Mesenchymal stem cell (in vitro differentiated cells and primary cell): ENCODE measurements around the gene HEMK1.

Experiments used
- DNase-seq: peaks from one replicate; pipeline ENCODE4 v3.0.0-alpha.2; 2013
- H2AFZ ChIP-seq: one replicate; pipeline ENCODE4 v1.6.1; 2013; ENCODE audit warnings: low read depth, mild to moderate bottlenecking, control low read depth, inconsistent platforms, low read length, moderate library complexity
- H2AK5ac ChIP-seq: 2 replicates; pipeline ENCODE4 v1.6.1; 2013; ENCODE audit warnings: low read length, moderate library complexity, mild to moderate bottlenecking, inconsistent platforms; ENCODE audit not compliant: severe bottlenecking
- H2BK120ac ChIP-seq: one replicate; pipeline ENCODE4 v1.6.1; 2013; ENCODE audit warnings: low read depth, mild to moderate bottlenecking, inconsistent platforms, low read length, moderate library complexity
- H2BK12ac ChIP-seq, 2 experiments: one replicate each; pipeline ENCODE4 v1.6.1; 2013; ENCODE audit warnings: inconsistent platforms in 2 of 2, low read length in 2 of 2, mild to moderate bottlenecking in 2 of 2, moderate library complexity in 2 of 2, control low read depth in 1 of 2
- H2BK15ac ChIP-seq: one replicate; pipeline ENCODE4 v1.6.1; 2013; ENCODE audit warnings: mild to moderate bottlenecking, low read depth, inconsistent platforms; ENCODE audit not compliant: poor library complexity, severe bottlenecking
- H2BK5ac ChIP-seq: 2 replicates; pipeline ENCODE4 v1.6.1; 2013; ENCODE audit warnings: low read depth, mild to moderate bottlenecking, low read length, control low read depth, inconsistent platforms; ENCODE audit not compliant: poor library complexity, severe bottlenecking
- H3K14ac ChIP-seq, 2 experiments: one replicate each; pipeline ENCODE4 v1.6.1; 2013; ENCODE audit warnings: inconsistent platforms in 2 of 2, low read length in 2 of 2, control low read depth in 1 of 2, mild to moderate bottlenecking in 1 of 2, moderate library complexity in 1 of 2
- H3K18ac ChIP-seq, 2 experiments: one replicate each; pipeline ENCODE4 v1.6.1; 2013; ENCODE audit warnings: inconsistent platforms in 2 of 2, low read length in 2 of 2, control low read depth in 1 of 2, low read depth in 1 of 2, mild to moderate bottlenecking in 1 of 2
- H3K23ac ChIP-seq, 2 experiments: one replicate each; pipeline ENCODE4 v1.6.1; 2013; ENCODE audit warnings: inconsistent platforms in 2 of 2, low read length in 2 of 2, mild to moderate bottlenecking in 2 of 2, moderate library complexity in 2 of 2, control low read depth in 1 of 2
- H3K27ac ChIP-seq: 2 replicates; pipeline ENCODE4 v1.5.1; 2013; ENCODE audit warnings: mild to moderate bottlenecking, moderate library complexity, low read length, control low read depth, inconsistent platforms; ENCODE audit not compliant: poor library complexity, severe bottlenecking
- H3K27me3 ChIP-seq, 2 experiments: 2 replicates each; pipeline versions ENCODE4 v1.6.1 to v1.7.0; 2013; ENCODE audit warnings: low read length in 2 of 2, mild to moderate bottlenecking in 2 of 2, moderate library complexity in 2 of 2, control low read depth in 1 of 2, inconsistent platforms in 1 of 2; ENCODE audit not compliant: control insufficient read depth in 1 of 2, insufficient read depth in 1 of 2
- H3K36me3 ChIP-seq, 2 experiments: 2 replicates each; pipeline versions ENCODE4 v1.6.1 to v1.7.0; 2013; ENCODE audit warnings: low read length in 2 of 2, control low read depth in 1 of 2, inconsistent platforms in 1 of 2, low read depth in 1 of 2, mild to moderate bottlenecking in 1 of 2; ENCODE audit not compliant: insufficient read depth in 2 of 2, control insufficient read depth in 1 of 2
- H3K4ac ChIP-seq, 2 experiments: one replicate each; pipeline ENCODE4 v1.6.1; 2013; ENCODE audit warnings: inconsistent platforms in 2 of 2, low read length in 2 of 2, mild to moderate bottlenecking in 2 of 2, moderate library complexity in 2 of 2, control low read depth in 1 of 2, low read depth in 1 of 2
- H3K4me1 ChIP-seq: 2 replicates; pipeline ENCODE4 v1.6.1; 2013; ENCODE audit warnings: low read depth, low read length, control low read depth; ENCODE audit not compliant: control insufficient read depth, insufficient read depth
- H3K4me2 ChIP-seq: 2 replicates; pipeline ENCODE4 v1.6.1; 2013; ENCODE audit warnings: low read length, mild to moderate bottlenecking, inconsistent platforms; ENCODE audit not compliant: poor library complexity, severe bottlenecking
- H3K4me3 ChIP-seq, 2 experiments: 2 replicates each; pipeline versions ENCODE4 v1.5.1 to v1.7.0; 2013; ENCODE audit warnings: low read length in 2 of 2, mild to moderate bottlenecking in 2 of 2, control low read depth in 1 of 2, low read depth in 1 of 2; ENCODE audit not compliant: insufficient read depth in 1 of 2
- H3K79me1 ChIP-seq: replicated peaks from 2 replicates; pipeline ENCODE4 v1.6.1; 2013; ENCODE audit warnings: mild to moderate bottlenecking, control low read depth, low read length, inconsistent platforms; ENCODE audit not compliant: poor library complexity, severe bottlenecking
- H3K9ac ChIP-seq: 2 replicates; pipeline ENCODE4 v1.7.0; 2013; ENCODE audit warnings: mild to moderate bottlenecking, low read length, moderate library complexity
- H3K9me3 ChIP-seq: 2 replicates; pipeline ENCODE4 v1.7.0; 2013; ENCODE audit warnings: mild to moderate bottlenecking, low read length; ENCODE audit not compliant: control insufficient read depth
- H4K8ac ChIP-seq: one replicate; pipeline ENCODE4 v1.6.1; 2013; ENCODE audit warnings: inconsistent platforms, mild to moderate bottlenecking, low read length, moderate library complexity
- H4K91ac ChIP-seq: one replicate; pipeline ENCODE4 v1.6.1; 2013; ENCODE audit warnings: mild to moderate bottlenecking, low read length, inconsistent platforms
- WGBS: methylation state at CpG from one replicate; pipeline ENCODE4 v1.1.7; 2013; ENCODE audit warnings: mixed read lengths; 5-methylcytosine and 5-hydroxymethylcytosine counted together

Gene HEMK1

GRCh38 chr3:50572801-50573371 lies 3.6 kb downstream of the HEMK1 start:
- 91% methylated on average over 3 of the region's 4 CpGs for WGBS
- Histone ChIP-seq H3K9ac (peak overlapping the region; percentile 0), H2BK15ac (no peak overlapping the region), H3K23ac (no peak overlapping the region), H3K27me3 (no peaks in the 10 kb centered on the region), H2BK5ac (no peak overlapping the region), H3K4me1 (peaks cover 11% of the 10 kb centered on the region), H3K4ac (no peak overlapping the region), H3K9me3 (no peaks in the 10 kb centered on the region), H3K4me2 (no peak overlapping the region), H3K27ac (no peak overlapping the region), H2AK5ac (peak overlapping the region; percentile 1), H3K36me3 (peaks cover 37 to 43% of the 10 kb centered on the region in 2 experiments), H2BK12ac (no peak overlapping the region), H2BK120ac (no peak overlapping the region), H3K18ac (no peak overlapping the region), H3K4me3 (no peak overlapping the region), H3K14ac (no peak overlapping the region), H2AFZ (no peak overlapping the region), H3K79me1 (peaks cover 13% of the 10 kb centered on the region), H4K8ac (no peak overlapping the region), H4K91ac (peak overlapping the region; percentile 18)
- DNase-seq = no peak

- Histone ChIP-seq H3K9ac (no peak overlapping the region), H2BK120ac (no peak overlapping the region), H3K14ac (no peak overlapping the region), H3K23ac (no peak overlapping the region), H2BK12ac (no peak overlapping the region), H3K18ac (no peak overlapping the region), H3K4me2 (no peak overlapping the region), H3K27ac (no peak overlapping the region), H2AFZ (no peak overlapping the region), H3K27me3 (no peaks in the 10 kb centered on the region), H2BK15ac (peak overlapping the region; percentile 19), H2BK5ac (no peak overlapping the region), H3K4ac (no peak overlapping the region), H3K4me1 (peaks cover 5% of the 10 kb centered on the region), H2AK5ac (no peak overlapping the region), H3K36me3 (peaks cover 46 to 51% of the 10 kb centered on the region in 2 experiments), H4K8ac (no peak overlapping the region), H4K91ac (no peak overlapping the region), H3K4me3 (no peak overlapping the region), H3K79me1 (peaks cover 11% of the 10 kb centered on the region), H3K9me3 (no peaks in the 10 kb centered on the region)
- WGBS = 95% methylated on average over 8 of the region's 8 CpGs
- DNase-seq = no peak
These were observed 4.5 kb downstream of the HEMK1 start for GRCh38 chr3:50573566-50574443.

- Histone ChIP-seq H4K91ac (peak overlapping the region; percentile 3), H3K18ac (no peak overlapping the region)
- 100% methylated on average over 1 of the region's 1 CpG for WGBS
These were observed 5.1 kb downstream of the HEMK1 start for GRCh38 chr3:50574444-50574831.

GRCh38 chr3:50575372-50575771 lies 6.0 kb downstream of the HEMK1 start:
- no peak overlapping the region for H2BK12ac ChIP-seq
- 89% methylated on average over 6 of the region's 6 CpGs for WGBS
- no peak overlapping the region for H3K23ac ChIP-seq

More at GRCh38 chr3:50574444-50574831, 5.1 kb downstream of the HEMK1 start:
- Histone ChIP-seq H3K4me2 (no peak overlapping the region), H2AFZ (no peak overlapping the region), H3K27ac (no peak overlapping the region), H4K8ac (no peak overlapping the region), H3K36me3 (peaks cover 47 to 57% of the 10 kb centered on the region in 2 experiments), H3K9ac (no peak overlapping the region), H3K4me3 (no peak overlapping the region), H3K9me3 (no peaks in the 10 kb centered on the region), H3K79me1 (peaks cover 11% of the 10 kb centered on the region), H2BK5ac (no peak overlapping the region), H3K14ac (no peak overlapping the region), H2BK12ac (no peak overlapping the region), H2BK120ac (no peak overlapping the region), H2BK15ac (no peak overlapping the region), H3K27me3 (no peaks in the 10 kb centered on the region), H3K23ac (no peak overlapping the region), H3K4ac (no peak overlapping the region), H2AK5ac (no peak overlapping the region), H3K4me1 (peaks cover 4% of the 10 kb centered on the region)
- DNase-seq = no peak

More at GRCh38 chr3:50575372-50575771, 6.0 kb downstream of the HEMK1 start:
- Histone ChIP-seq H3K14ac (no peak overlapping the region), H4K8ac (no peak overlapping the region), H3K27ac (no peak overlapping the region), H3K4me3 (no peak overlapping the region), H2BK5ac (no peak overlapping the region), H3K18ac (no peak overlapping the region), H3K4ac (no peak overlapping the region), H3K27me3 (no peaks in the 10 kb centered on the region), H2AK5ac (no peak overlapping the region), H3K79me1 (peaks cover 7% of the 10 kb centered on the region), H4K91ac (no peak overlapping the region), H3K36me3 (peaks cover 52 to 66% of the 10 kb centered on the region in 2 experiments), H2BK15ac (no peak overlapping the region), H2BK120ac (no peak overlapping the region), H3K4me2 (no peak overlapping the region), H3K4me1 (peaks cover 4% of the 10 kb centered on the region), H3K9ac (no peak overlapping the region), H3K9me3 (no peaks in the 10 kb centered on the region), H2AFZ (no peak overlapping the region)
- DNase-seq = no peak
